GM19467 (cell line): Measurements from ENCODE around the gene FOXA2.
"Not testable (repeated sequence)": the region's sequence is repeated elsewhere in the genome, so short reads cannot be mapped to it uniquely, and the experiment has no call there.

Experiments used
- ATAC-seq: cut with Tn5 transposase; IDR thresholded peaks from one replicate; pipeline ENCODE4 v1.9.1; 2021; ENCODE audit warnings: mild to moderate bottlenecking, moderate library complexity; ENCODE audit not compliant: unreplicated experiment

FOXA2 gene

GRCh38 chr20:22584522-22584921, at the start of gene FOXA2:
TSS of gene FOXA2 (minus strand) at chr20:22584572. CDS start at chr20:22584278, 294 bp downstream.
- ATAC-seq: no peak

DNA sequence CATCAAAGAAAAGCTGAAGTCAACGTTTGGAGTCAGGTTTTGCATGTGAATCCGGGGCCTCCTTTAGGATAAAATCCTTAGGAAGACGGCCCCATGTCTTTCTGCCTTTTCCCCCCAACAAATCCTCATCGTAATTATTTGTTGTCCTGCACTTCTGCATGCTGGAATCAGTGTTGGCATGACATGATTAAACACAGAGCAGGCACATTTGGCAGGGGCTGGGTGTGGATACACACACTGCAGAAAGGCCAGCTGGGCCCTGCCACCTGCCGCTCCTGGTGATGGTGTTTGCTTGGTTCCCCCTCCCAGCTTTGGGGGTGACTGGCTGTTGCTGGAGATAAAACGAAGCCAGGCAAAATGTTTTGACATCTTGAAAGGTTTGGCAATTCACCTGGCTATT, 46.3 kb upstream of the FOXA2 start:
- ATAC-seq: no peak

DNA sequence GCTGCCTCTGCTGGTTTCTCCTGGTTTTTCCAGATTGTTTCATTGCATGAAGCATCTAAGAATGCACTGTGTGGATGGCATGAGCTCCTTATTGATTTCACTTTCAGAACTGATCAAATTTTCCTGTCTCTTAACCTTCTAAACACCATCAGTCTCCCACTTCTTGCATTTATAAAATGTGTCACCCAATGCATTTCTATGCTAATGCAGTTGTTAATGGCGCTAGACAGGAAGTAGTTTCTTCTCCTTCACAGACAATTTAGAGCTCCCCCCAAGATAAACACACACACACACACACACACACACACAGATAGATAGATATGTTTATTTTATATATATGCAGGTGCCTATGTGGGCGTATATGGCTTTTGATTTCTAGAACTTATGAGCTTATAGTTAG, 45.6 kb upstream of the FOXA2 start:
- ATAC-seq: no peak

- ATAC-seq: no peak
Measured at GRCh38 chr20:22629447-22629846, 45.1 kb upstream of the FOXA2 start.

DNA sequence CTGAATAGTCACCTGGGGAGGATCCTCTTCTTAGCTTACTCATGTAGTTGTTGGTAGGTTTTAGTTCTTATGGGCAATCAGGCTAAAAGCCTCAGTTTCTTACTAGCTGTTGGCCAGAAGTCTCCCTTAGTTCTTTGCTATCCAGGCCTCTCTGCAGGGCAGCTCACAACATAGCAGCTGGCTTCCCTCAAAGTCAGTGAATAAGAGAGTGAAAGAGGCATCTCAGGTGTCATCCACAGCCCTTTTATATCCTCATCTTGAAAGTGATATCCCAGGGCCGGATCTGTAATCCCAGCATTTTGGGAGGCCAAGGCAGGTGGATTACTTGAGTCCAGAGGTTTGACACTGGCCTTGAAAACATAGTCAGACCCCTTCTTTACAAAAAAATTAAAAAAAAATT, 42.1 kb upstream of the FOXA2 start:
- no peak for ATAC-seq

DNA sequence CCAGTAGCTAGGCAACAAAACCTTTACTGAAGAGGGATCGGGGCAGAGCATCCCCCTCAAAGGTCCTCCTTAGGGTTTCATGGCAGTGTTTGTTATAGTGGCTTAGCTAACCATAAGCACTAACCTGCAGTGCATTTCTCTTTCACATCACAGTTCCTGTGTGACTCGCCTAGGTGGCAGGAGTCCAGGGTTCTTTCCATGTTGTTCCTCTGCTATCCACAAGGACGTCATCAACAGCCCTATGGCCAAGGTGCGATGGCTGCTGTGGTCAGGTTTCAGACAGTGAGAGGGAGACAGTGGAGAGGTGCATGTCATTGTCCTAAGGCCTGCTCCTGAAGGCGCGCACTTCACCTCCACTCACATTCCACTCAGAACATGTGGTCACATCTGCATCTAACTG, 38.8 kb upstream of the FOXA2 start:
- no peak for ATAC-seq

GRCh38 chr20:22620342-22620741, 36.0 kb upstream of the FOXA2 start:
- no peak for ATAC-seq

GRCh38 chr20:22619806-22620205, 35.4 kb upstream of the FOXA2 start:
- ATAC-seq: no peak

GRCh38 chr20:22619272-22619671, 34.9 kb upstream of the FOXA2 start:
- no peak for ATAC-seq

- ATAC-seq: no peak
Measured at GRCh38 chr20:22617160-22617559, 32.8 kb upstream of the FOXA2 start.

GRCh38 chr20:22616551-22616950, 32.2 kb upstream of the FOXA2 start:
- ATAC-seq: no peak

DNA sequence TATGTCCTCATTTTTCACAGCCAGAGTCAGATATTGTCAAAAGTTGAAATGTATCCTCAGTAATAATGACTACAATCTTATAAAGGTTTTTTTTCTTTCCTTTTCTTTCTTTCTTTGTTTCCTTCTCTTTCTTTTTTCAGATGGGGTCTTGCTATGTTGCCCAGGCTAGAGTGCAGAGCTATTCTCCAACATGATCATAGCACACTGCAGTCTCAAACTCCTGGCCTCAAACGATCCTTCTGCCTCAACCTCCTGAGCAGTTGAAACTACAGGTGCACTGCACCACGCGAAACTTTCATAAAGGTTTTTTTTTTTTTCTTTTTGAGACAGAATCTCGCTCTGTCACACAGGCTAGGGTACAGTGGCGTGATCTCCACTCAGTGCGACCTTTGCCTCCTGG, 31.1 kb upstream of the FOXA2 start:
- ATAC-seq: no peak

DNA sequence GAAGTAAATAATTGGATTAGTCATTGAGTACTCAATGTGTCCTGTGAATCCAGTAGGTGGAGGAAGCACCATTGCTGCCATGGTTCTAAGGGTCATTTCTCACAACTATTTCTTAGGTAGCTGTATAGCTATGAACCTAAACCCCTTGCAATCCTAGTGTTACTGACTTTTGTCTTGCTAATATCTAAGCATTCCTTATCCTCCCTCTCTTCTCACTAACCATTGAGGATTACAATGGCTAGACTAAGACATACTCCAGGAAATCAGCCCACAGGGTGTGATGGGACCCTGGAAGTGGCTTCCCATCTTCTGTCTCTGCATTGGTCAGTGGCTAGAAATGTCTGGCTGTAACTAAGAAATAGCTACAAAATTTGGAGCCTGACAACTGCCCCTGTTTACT, 27.3 kb upstream of the FOXA2 start:
- ATAC-seq: no peak

- no peak for ATAC-seq
Measured at GRCh38 chr20:22607695-22608094, 23.3 kb upstream of the FOXA2 start.

GRCh38 chr20:22604815-22605214, 20.4 kb upstream of the FOXA2 start:
- ATAC-seq: no peak

GRCh38 chr20:22601361-22602141, 17.2 kb upstream of the FOXA2 start:
- no peak for ATAC-seq

GRCh38 chr20:22599258-22599657, 14.9 kb upstream of the FOXA2 start:
- not testable (repeated sequence) for ATAC-seq

- no peak for ATAC-seq
Measured at GRCh38 chr20:22597303-22597702, 12.9 kb upstream of the FOXA2 start.

- no peak for ATAC-seq
Measured at GRCh38 chr20:22590662-22591061, 6.3 kb upstream of the FOXA2 start.

GRCh38 chr20:22586645-22587310, 2.4 kb upstream of the FOXA2 start:
- no peak for ATAC-seq

- ATAC-seq: no peak
Measured at GRCh38 chr20:22585786-22586493, 1.6 kb upstream of the FOXA2 start.
